Germinal center (tissue), 1 donor: Measurements from ENCODE around the gene KCNE1.
"Not testable (repeated sequence)": the region's sequence is repeated elsewhere in the genome, so short reads cannot be mapped to it uniquely, and the experiment has no call there.

Experiments
- DNase-seq: peaks from one replicate; pipeline ENCODE4 v3.0.0; 2012; ENCODE audit warnings: mixed read lengths, low spot score

KCNE1 gene

GRCh38 chr21:34511787-34512455, at the start of gene KCNE1:
KCNE1 (minus strand) TSS chr21:34512210; CDS start chr21:34449634, 62,576 bp downstream.
- DNase-seq: no peak

DNA sequence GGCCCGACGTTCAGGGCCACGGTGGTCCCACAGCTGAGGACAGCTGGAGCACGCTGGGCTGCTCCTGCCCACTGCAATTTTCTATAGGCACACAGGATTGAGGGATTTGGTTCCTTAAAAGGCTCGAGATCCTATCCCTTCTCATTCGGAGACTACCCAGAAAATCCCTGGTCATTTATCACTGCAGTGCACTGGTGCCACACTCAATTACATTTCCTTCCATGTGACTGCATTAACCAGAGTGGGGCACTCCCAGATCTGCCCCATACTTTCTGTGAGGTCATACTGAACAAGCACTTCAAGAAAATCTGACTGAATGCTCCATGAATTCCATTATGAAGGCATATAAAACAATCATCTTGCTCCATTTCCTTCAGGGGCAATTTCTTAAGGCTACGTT, 49.8 kb upstream of the KCNE1 start:
- DNase-seq: no peak

DNA sequence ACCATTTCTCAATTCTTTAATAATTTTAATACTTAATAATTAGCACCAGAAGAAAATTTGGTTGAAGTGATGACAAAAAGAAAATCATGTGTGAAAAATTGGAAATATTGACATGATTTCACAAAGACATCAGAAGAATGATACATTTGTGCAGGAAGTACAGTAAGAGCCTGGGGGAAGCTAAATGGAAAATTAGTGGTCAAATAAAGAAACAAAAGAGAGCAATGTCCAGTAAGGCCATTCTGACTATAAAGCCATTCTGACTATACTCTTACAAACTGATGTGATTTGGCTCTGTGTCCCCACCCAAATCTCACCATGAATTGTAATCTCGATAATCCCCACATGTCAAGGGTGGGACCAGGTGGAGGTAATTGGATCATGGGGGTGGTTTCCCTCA, 48.6 kb upstream of the KCNE1 start:
- DNase-seq: no peak

GRCh38 chr21:34560021-34560420, 48.0 kb upstream of the KCNE1 start:
- no peak for DNase-seq

DNA sequence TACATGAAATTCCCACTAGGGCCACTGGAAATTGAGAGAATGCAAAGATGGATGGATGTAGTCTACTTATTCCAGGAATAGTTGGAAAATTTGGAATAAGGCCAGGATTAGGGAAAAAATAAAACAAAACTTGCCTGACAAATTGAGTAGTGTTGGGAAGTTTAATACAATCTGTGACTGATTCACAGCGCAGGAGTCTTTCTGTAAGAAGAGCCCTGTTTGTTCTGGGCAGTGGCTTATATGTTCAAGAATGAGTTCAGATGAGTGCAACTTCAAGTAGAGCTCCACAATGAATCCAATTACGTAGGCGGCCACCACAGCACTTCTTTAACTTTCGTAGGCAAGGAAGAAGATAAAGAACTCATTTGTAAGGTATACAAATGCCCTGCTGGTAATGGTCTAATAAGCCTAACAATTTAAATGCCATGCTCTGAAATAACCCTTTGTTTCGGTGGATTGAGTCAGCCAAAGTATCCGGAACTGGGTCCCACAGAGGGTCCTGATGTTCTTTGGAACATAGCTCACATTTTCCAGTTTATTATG, 47.1 kb upstream of the KCNE1 start:
- DNase-seq: no peak

GRCh38 chr21:34558166-34558565, 46.2 kb upstream of the KCNE1 start:
- DNase-seq: no peak

DNA sequence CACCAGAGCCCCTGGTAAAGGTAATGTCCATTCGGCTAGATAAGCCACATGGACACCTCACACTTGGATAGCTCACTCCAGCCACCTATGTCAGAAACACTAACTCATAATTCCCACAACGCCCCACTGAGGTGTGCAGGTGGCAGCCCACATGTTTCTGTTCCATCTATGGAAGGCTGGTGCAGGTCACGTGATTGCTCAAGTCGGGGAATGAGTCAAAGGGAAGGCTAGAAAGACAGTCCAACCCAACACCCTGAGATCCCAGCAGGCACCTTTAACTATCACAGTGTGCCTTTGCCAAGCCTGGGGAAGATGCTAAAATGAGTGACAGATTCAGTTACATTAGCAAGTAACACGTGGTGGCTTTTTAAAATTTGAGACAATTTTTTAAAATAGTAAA, 45.3 kb upstream of the KCNE1 start:
- DNase-seq: no peak

DNA sequence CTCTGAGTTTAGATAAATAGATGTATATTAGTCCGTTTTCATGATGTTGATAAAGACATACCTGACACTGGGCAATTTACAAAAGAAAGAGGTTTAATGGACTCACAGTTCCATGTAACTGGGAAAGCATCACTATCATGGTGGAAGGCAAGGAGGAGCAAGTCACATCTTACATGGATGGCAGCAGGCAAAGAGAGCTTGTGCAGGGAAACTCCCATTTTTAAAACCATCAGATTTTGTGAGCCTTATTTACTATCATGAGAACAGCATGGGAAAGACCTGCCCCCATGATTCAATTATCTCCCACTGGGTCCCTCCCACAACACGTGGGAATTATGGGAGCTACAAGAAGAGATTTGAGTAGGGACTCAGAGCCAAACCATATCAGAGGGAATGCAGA, 42.7 kb upstream of the KCNE1 start:
- DNase-seq: not testable (repeated sequence)

DNA sequence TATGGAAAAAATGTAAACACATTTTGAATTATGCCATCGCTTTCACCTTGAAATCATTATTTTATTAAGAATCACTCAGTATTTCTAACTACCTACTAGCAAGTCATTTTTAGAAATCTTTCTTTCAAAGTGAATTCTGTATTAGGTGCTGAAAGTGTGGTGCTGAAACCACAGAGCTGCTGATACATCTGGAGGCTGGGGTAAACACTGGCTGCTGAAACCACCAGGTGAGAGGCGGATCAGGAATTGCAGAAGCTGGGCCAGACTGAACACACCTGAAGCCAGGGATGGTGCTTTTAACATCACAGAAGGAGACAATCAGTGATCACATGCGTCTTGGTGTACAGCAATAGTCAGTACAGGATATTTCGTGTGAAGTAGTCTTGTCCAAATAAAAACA, 42.2 kb upstream of the KCNE1 start:
- DNase-seq: no peak

DNA sequence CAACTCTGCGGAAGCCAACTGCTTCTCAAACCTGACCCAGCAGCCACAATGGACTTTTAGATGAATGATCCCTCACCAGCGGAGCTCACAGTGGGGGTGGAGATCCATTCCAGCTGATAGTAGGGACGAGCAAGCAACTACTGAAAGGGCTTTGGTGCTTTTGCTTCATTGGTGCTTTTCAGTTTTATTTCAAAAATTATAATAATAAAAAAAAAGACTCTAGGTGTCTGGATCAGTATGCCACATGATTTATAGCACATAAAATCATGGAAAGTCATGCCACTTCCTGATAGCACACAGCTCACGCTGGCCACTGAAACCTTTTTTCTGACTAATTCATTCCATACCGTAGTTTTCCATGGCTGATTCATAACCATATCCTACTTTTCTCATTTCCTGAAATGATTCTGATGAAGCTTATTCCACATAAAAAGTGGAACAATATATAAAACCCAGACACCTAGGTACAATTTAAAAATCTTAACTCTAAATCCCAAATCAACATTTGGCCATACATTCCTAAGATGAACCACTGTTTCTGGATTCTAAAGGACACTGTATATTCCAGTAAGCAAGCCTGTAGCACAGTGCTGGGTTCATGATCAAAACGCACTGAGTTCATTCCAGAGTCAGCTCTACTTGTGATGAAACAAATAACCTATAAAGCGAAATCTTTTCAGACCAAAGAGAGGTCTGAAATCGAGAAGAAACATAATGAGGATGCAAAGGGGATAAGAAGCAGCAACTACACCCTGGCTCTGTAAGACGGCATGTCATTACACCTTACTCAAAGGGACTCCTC, 41.3 kb upstream of the KCNE1 start:
- DNase-seq: no peak

- DNase-seq: no peak
These were observed 40.5 kb upstream of the KCNE1 start for GRCh38 chr21:34552360-34553098.

DNA sequence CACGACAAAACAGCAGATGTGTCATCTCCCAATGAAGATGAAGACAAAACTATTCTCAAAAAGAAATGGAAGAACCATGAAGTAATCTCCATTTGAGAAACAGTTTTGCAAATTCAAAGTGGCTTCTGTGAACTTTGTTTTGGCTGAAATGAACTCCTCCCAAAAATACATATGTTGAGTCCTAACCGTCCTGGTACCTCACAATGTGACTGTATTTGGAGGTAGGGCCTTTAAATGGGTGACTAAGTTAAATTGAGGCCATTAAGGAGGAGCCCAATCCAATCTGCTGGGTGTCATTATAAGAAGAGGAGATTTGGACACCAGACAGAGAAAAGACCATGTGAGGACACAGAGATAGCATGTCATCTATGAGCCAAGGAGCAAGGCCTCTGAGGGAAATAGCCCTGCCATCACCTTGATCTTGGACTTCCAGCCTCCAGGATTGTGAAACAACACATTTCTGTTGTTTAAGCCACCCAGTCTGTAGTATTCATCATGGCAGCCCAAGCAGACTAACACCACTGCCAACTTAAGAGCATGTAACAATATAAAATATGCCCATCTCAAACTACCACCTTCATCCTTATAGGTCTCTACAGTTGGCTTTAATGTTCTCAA, 38.3 kb upstream of the KCNE1 start:
- DNase-seq: no peak

DNA sequence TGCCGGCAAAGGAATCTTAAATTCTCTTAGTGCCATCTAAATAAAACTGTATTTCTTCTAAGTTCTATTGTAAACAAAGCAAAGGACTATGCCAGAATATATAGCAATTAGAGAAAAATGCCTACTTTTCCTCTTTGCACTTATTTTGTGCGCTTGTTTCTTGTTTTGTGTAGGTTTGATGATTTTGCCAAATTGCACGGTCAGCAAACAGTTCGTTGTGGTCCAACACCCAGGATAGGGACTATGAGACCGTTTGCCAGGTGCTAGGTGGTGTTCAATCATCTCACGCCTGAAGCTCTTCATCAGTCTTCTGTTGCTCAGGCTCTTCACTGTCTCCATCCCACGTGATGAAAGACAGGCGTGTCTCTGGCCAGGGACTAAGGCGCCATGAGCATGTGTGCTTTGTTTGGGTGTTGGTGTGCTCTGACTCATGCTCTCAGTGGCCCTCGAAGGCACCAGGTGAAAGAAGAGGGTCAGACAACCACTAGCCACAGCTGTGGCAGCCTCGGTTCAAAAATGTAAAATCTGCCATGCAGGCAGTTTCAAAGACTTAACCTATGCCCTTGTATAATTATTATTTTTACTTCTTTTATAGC, 36.9 kb upstream of the KCNE1 start:
- no peak for DNase-seq

DNA sequence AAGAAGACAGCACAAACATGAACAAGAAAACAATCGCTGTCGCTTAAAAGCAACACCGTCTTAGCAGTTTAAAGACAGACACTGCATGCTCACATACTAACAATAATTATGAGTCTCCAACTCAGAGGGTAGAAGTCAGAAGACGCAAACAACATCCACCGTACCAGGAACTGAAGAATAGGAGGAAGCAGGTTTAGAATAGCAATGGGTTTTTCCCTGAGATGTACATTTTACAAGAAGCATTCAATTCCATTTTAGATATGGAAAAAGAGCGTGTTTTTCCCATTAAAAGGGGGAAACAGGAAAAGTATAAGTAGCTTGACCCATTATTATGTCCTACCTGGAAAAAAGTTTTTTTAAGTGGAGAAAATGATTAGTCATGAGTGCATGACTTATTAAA, 34.5 kb upstream of the KCNE1 start:
- no peak for DNase-seq

DNA sequence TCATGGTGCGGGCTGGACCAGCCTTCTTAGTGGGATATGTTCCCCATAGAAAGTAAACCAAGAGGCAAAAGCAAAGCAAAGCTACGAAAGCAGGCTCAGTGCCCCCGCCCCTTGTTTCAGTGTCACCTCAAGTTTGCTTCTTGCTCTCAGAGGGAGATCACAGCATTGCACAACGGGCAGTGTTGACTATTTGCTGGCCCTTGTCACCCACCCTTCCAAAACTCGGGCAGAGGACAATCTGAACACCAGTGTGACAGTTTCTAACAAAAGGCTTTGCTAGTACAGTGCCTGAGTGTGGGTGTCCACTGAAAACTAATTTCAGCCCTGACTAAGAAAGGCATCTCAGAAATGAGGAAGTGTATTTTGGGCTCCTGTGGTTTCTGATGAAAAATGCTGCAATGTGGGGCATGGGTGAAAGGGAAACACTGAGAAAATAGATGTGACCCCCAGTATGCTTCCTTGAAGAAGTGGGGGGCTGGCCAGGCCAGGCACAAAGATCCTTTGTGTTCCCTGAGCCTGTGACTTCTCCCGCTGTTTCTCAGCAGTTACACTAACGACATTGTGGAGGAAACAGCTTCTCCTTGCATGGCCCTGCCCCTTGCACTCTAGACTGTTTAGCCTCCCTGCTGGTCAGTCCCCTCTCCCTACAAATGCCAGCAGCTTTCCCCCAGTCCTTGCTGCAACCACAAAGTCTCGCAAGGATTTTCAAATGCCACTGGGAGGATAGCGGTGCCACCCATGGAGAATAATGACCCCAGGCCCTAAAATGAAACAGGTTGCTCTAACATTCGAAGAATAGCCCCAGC, 33.3 kb upstream of the KCNE1 start:
- peak; percentile 57 for DNase-seq

DNA sequence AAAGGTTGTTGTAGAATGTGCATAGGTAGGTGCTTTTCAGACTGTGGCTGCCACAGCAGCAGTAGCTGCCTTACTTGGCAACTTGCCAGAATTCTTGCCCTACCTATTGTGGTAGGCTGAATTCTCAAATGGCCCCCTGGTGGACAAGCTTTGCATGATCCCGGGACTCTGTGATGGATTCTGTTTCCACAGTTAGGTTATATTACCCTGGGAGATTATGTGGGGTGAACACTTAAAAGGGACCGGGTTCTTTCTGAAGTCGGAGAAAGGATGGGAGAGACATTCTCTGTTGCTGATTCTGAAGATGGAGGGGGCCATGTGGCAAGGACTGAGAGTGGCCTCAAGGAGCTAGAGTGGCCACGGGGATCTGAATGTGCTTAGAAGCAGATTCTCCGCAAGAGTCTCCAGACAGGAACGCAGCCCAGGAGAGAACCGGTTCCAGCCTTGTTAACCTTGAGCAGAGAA, 32.1 kb upstream of the KCNE1 start:
- peak; percentile 53 for DNase-seq

GRCh38 chr21:34543017-34543416, 31.0 kb upstream of the KCNE1 start:
- no peak for DNase-seq

- no peak for DNase-seq
These were observed 28.2 kb upstream of the KCNE1 start for GRCh38 chr21:34540206-34540605.

DNA sequence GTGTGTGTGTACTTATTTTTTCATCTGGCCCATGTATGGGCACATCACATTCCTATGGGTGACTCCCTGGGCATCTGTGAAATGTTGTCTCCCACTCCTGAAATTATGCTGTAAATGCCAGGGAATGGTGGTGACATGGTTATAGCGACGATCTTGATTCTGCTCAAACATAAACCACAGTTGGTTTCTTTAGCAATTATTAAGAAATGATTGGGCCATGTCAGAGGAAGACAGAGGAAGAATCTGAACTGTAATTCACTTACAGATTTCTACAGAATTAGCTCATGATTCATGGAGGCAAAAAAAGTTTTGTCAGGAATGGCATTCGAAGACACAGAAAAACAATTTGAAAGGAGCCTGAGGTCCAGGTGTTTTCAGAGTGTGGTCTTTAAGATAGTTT, 25.8 kb upstream of the KCNE1 start:
- DNase-seq: no peak

DNA sequence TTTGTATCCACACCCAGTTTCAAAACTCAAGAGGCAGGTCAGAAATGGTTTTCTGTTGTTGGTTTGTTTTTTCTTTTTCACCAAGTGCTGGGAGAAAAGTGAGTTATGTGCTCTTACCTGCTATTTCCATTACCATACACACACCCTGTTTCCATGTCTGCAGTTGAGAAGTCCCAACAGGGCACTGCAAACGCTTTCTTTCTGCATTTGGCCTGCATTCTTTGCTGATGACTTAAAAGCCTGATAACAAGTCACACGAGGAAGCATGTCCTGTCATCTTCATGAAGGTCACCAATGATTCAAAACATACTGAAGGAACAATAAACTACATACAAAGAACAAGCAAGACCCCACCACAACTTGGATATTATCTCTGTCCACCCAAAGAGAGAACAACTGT, 24.8 kb upstream of the KCNE1 start:
- DNase-seq: no peak

GRCh38 chr21:34536311-34536710, 24.3 kb upstream of the KCNE1 start:
- no peak for DNase-seq
